H1 (cell line): ENCODE measurements around the gene PDIA2. TPM values are rescaled to one million over a fixed set of nuclear protein-coding genes. Genes with fewer than 3 reads are reported as not detected.

ENCODE experiments used
- BRCA1 ChIP-seq: IDR thresholded peaks from 2 replicates; pipeline ENCODE4 v1.6.1; 2012; ENCODE audit warnings: low read depth, low read length, improper control_type of control experiment
- CHD7 ChIP-seq: fragments of 300-600 bp; sonication (generic); IDR thresholded peaks from 2 replicates; pipeline ENCODE4 v1.7.1; 2012; ENCODE audit warnings: low read length, moderate library complexity, mild to moderate bottlenecking, inconsistent platforms; ENCODE audit not compliant: insufficient replicate concordance
- EGR1 ChIP-seq: IDR thresholded peaks from 2 replicates; pipeline ENCODE4 v1.6.1; 2011; ENCODE audit warnings: low read depth, low read length, borderline replicate concordance
- GABPA ChIP-seq: IDR thresholded peaks from 2 replicates; pipeline ENCODE4 v1.6.1; 2011; ENCODE audit warnings: mild to moderate bottlenecking, low read length, moderate library complexity, borderline replicate concordance; ENCODE audit not compliant: insufficient read depth
- JUN ChIP-seq: IDR thresholded peaks from 2 replicates; pipeline ENCODE4 v1.6.1; 2011; ENCODE audit warnings: low read depth, mild to moderate bottlenecking, improper control_type of control experiment, low read length
- NANOG ChIP-seq: IDR thresholded peaks from 2 replicates; pipeline ENCODE4 v1.6.1; 2011; ENCODE audit warnings: low read length, low read depth, mild to moderate bottlenecking, inconsistent platforms; ENCODE audit not compliant: insufficient read depth, poor library complexity, severe bottlenecking
- NRF1 ChIP-seq: IDR thresholded peaks from 2 replicates; pipeline ENCODE4 v1.6.1; 2011; ENCODE audit warnings: mild to moderate bottlenecking, low read depth, low read length, improper control_type of control experiment
- RBBP5 ChIP-seq: IDR thresholded peaks from 2 replicates; pipeline ENCODE4 v1.7.1; 2012; ENCODE audit warnings: low read depth, mild to moderate bottlenecking, inconsistent platforms, low read length, moderate library complexity, borderline replicate concordance
- SIRT6 ChIP-seq: IDR thresholded peaks from one replicate; pipeline ENCODE4 v1.7.1; 2012; ENCODE audit warnings: low read length, inconsistent platforms
- USF2 ChIP-seq: IDR thresholded peaks from 2 replicates; pipeline ENCODE4 v1.6.1; 2011; ENCODE audit warnings: low read length, improper control_type of control experiment
- polyA plus RNA-seq, 7 experiments: library from polyadenylated mRNA; depleted of rRNA in 3 of 7; stranded (reverse) in 5 of 7; unstranded in 2 of 7; fragments of >200 nt in 5 of 7; fragments of 200-250 nt in 2 of 7; gene quantifications; 1 replicate in 5 of 7; 2 replicates in 1 of 7; 4 replicates in 1 of 7; pipeline versions ENCODE4 v1.2.1 to v1.2.3, GENCODE V29; 2011 to 2013; ENCODE audit warnings: missing spikeins in 2 of 7, mixed read lengths in 2 of 7
- total RNA-seq: library from RNA; stranded (reverse); fragmentation: NEBNext Ultra II Directional; extraction: Animal tissue kit (Norgen Biotek cat#: 25700); gene quantifications from 2 replicates; pipeline ENCODE4 v1.2.1, GENCODE V29; 2021

PDIA2 gene
- total and polyA plus RNA-seq, 2 of the 8 experiments (the other 6 are each of a cell fraction or from before 2014, with no cell fraction given) = 0.34 to 0.50 TPM

GRCh38 chr16:259226-259625, 23.7 kb upstream of the PDIA2 start (continued):
- TF ChIP-seq CHD7 (no peak), NANOG (no peak), EGR1 (no peak), USF2 (no peak), SIRT6 (no peak), NRF1 (no peak), BRCA1 (no peak), JUN (no peak), RBBP5 (no peak), GABPA (no peak)
